GM18508 (cell line): ENCODE measurements around the gene LRRC7.
"Not testable (repeated sequence)": the region's sequence is repeated elsewhere in the genome, so short reads cannot be mapped to it uniquely, and the experiment has no call there.

Experiments used
- ATAC-seq: cut with Tn5 transposase; IDR thresholded peaks from one replicate; pipeline ENCODE4 v1.9.1; 2021; ENCODE audit warnings: moderate number of reproducible peaks; ENCODE audit not compliant: insufficient read depth, unreplicated experiment

The LRRC7 gene

GRCh38 chr1:70017770-70018169 is 450.0 kb downstream of the LRRC7 start:
- no peak for ATAC-seq

- no peak for ATAC-seq
Measured at GRCh38 chr1:70024272-70024671, 456.6 kb downstream of the LRRC7 start.

DNA sequence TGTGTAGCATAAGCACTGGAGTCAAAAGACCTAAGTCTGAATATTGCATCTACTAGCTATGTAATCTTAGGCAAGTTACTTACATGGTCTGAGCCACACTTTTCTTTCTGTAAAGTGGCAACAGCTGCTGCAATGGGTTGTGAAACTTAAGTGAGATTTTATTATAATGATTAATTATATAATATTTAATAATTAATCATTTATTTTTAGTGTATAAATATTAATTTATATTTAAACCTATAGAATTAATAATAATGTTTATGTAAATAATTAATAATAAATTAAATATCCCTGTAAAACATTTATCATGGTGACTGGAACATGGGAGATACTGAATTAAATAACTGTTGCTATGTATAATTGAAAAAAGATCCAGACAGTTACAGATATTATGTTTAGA is 457.3 kb downstream of the LRRC7 start:
- no peak for ATAC-seq

GRCh38 chr1:70025846-70026245 is 458.1 kb downstream of the LRRC7 start:
- ATAC-seq, result no peak

DNA sequence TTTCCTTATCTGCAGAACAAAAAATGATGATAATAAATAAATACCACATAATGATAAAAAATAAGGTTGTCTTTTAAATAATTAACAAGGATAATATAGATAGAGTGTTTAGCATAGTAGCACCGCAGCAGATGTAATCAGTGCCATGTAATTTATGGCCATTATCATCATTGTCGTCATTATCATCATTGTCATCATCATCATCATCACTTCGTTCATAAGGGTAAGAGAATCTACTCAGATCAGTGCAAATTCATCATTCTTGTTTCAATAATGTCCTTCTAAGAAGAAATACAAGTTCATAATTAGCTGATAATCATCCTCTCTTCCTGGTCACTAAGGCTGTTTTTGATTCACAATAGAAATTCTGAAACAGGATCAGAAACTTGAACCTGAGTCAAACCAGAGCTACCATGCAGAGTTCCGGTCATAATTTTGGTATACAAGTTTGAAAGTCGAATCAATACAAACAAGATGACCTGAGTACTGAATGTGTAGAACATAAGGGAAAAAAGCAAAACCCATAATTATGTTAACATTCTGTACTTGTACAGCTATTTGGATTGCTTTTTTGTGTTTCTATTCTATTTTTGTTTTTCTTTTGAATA is 465.6 kb downstream of the LRRC7 start:
- peak; percentile 74 for ATAC-seq

DNA sequence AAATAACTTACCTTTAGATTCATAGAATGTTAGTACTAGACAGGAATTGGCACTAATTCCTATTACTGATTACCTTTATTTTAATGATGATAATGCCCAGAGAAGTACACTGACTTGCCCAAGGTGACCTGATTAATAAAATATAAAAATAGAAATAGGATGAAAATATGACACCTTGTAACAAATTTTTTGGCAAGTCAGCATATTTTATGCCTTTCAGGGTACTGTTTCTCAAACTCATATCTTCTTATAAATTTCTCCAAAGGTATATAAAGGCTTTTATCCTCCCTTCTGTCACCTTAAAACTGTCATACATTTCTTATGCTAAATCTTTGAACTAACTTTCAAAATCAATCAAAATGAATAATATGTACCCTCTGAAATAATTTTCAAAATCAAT is 466.2 kb downstream of the LRRC7 start:
- ATAC-seq, result no peak

GRCh38 chr1:70034403-70034802 is 466.7 kb downstream of the LRRC7 start:
- ATAC-seq, result no peak

GRCh38 chr1:70038025-70038424 is 470.3 kb downstream of the LRRC7 start:
- ATAC-seq, result no peak

GRCh38 chr1:70039485-70039884 is 471.8 kb downstream of the LRRC7 start:
- no peak for ATAC-seq

- no peak for ATAC-seq
Measured at GRCh38 chr1:70041317-70042045, 473.8 kb downstream of the LRRC7 start.

GRCh38 chr1:70042090-70042731 is 474.5 kb downstream of the LRRC7 start:
- ATAC-seq, result no peak

DNA sequence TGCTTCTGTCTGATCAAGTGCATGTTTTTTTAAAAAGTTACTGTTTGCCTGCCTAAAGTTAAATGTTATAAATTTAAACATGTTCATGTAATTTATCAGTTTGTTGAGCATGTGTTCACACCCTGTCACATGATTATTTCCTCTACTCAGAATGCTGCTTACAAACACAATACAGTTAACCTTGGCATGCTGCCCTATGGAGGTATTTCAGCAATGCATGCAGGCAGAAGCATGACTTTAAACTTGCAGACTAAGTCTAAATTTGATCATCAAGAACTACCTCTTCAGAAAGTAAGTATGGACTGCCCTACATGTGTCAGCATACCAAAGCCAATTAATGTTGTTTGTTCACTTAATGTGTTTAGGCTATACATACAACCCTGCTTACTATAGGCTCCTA is 476.1 kb downstream of the LRRC7 start:
- no peak for ATAC-seq

GRCh38 chr1:70044832-70045231 is 477.1 kb downstream of the LRRC7 start:
- no peak for ATAC-seq

DNA sequence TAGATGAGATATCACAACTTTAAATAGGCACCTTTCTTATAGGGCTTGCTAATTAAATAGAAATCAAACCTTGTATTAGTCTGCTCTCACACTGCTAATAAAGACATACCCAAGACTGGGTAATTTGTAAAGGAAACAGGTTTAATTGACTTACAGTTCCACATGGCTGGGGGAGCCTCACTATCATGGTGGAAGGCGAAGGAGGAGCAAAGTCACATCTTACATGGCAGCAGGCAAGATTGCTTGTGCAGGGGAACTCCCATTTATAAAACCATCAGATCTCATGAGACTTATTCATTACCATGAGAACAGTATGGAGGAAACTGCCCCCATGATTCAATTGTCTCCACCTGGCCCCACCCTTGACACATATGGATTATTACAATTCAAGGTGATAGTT is 477.9 kb downstream of the LRRC7 start:
- not testable (repeated sequence) for ATAC-seq

GRCh38 chr1:70048336-70049094 is 480.8 kb downstream of the LRRC7 start:
- ATAC-seq, result no peak

- ATAC-seq, result no peak
Measured at GRCh38 chr1:70051926-70052325, 484.2 kb downstream of the LRRC7 start.

DNA sequence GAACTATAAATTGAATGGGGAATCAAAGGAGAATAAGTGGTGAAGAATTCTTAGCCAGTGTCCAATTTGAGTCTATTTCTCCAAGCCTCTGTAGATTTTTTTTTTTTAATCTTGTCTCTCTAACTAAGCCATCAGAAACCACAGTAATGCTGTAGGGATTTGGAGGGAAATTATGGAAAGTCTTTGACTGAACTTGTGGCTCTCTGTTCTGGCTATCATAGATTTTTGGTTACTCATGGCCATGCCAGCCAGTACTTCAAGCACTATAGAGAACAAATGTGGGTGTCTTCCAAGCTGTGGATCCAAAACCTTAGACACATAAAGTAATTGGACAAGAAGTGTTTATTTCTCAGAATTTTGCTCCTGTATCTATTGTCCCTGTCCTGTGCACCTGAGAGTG is 489.8 kb downstream of the LRRC7 start:
- no peak for ATAC-seq

- no peak for ATAC-seq
Measured at GRCh38 chr1:70061231-70061630, 493.5 kb downstream of the LRRC7 start.

DNA sequence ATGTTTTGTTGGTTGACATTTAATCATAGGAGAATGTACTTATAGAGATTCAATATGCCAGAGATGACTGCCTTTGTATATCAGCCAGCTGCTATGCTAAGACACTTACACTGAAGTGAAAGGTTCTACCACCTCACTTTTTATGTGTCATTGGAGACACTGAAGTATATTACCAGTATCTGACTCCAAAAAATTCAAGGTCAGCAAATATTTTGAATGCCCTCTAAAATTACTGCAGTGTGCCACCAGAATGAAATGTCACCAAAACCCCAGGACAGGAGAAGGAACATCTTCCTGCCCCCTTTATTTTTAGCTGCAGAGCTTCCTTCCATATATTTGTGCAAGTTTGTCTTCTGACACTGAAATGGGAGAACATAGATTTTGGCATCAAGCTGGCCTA is 496.1 kb downstream of the LRRC7 start:
- ATAC-seq, result no peak

DNA sequence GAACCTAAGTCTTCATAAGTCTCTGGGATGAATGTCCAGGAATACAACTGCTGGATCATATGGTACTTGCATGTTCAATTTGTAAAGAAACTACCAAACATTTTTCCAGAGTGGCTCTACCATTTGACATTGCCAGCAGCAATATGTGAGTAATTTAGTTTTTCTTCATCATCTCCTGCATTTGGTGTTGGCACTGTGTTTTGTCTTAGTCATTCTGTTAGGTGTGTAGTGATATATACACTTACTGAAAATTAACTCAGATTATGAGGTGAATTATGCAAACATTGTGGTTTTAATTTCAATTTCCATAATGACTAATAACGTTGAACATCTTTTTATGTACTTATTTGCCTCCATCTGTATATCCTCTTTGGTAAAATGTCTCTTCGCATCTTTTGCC is 499.0 kb downstream of the LRRC7 start:
- ATAC-seq, result no peak

- ATAC-seq, result no peak
Measured at GRCh38 chr1:70071601-70072000, 503.9 kb downstream of the LRRC7 start.
